K562 (cell line): ENCODE data around the gene ATCAY. TPM values are rescaled to one million over a fixed set of nuclear protein-coding genes. Genes with fewer than 3 reads are reported as not detected.

Source experiments
- ARHGAP35 ChIP-seq: fragments of 450-650 bp; IDR thresholded peaks from 2 replicates; pipeline ENCODE4 v1.6.1; 2018; ENCODE audit not compliant: partially characterized antibody
- BCOR ChIP-seq: fragments of 450-650 bp; IDR thresholded peaks from 2 replicates; pipeline ENCODE4 v1.6.1; 2016
- GATA2 ChIP-seq: sonication (generic); formaldehyde crosslinking; IDR thresholded peaks from 2 replicates; pipeline ENCODE4 v1.4.0; 2020; ENCODE audit warnings: mild to moderate bottlenecking, missing genetic modification reagents
- JUND ChIP-seq, 2 experiments: IDR thresholded peaks; 2 replicates in 1 of 2; 3 replicates in 1 of 2; pipeline ENCODE4 v1.6.1; 2011; ENCODE audit warnings: borderline replicate concordance in 2 of 2, low read depth in 2 of 2, low read length in 2 of 2, improper control_type of control experiment in 1 of 2, missing biosample characterization in 1 of 2, missing genetic modification characterization in 1 of 2, missing genetic modification reagents in 1 of 2
- MBD1 ChIP-seq: fragments of 250-450 bp; sonication (Bioruptor Pico); IDR thresholded peaks from 2 replicates; pipeline ENCODE4 v1.8.0; 2022; ENCODE audit warnings: inconsistent platforms
- RFX1 ChIP-seq: fragments of 450-650 bp; IDR thresholded peaks from 2 replicates; pipeline ENCODE4 v1.6.1; 2016; ENCODE audit warnings: mild to moderate bottlenecking, moderate library complexity
- SP2 ChIP-seq: IDR thresholded peaks from 2 replicates; pipeline ENCODE4 v1.6.1; 2011; ENCODE audit warnings: mild to moderate bottlenecking, low read depth, low read length, moderate library complexity; ENCODE audit not compliant: poor library complexity, severe bottlenecking; ENCODE audit errors: extremely low read depth
- SRF ChIP-seq, 2 experiments: fragments of 250-450, 450-650 bp in 1 of 2; sonication (Bioruptor Pico) in 1 of 2; sonication (generic) in 1 of 2; formaldehyde crosslinking; IDR thresholded peaks; 2 replicates each; pipeline versions ENCODE4 v1.5.0 to v1.5.1; 2020 to 2022; ENCODE audit warnings: mild to moderate bottlenecking in 1 of 2, missing genetic modification reagents in 1 of 2
- TCF7L2 ChIP-seq: fragments of 150-350 bp; IDR thresholded peaks from 2 replicates; pipeline ENCODE4 v1.6.1; 2016; ENCODE audit warnings: low read depth, mild to moderate bottlenecking, low read length, moderate library complexity
- VEZF1 ChIP-seq: fragments of 200-800 bp; sonication (Bioruptor generic); IDR thresholded peaks from 2 replicates; pipeline ENCODE4 v1.6.1; 2017; ENCODE audit warnings: missing genetic modification characterization, missing compliant biosample characterization
- ZNF224 ChIP-seq: sonication (generic); formaldehyde crosslinking; IDR thresholded peaks from 2 replicates; pipeline ENCODE4 v1.8.0; 2022; ENCODE audit warnings: mild to moderate bottlenecking, missing genetic modification reagents
- ZNF23 ChIP-seq: fragments of 250-450 bp; sonication (Bioruptor Pico); IDR thresholded peaks from 2 replicates; pipeline ENCODE4 v1.4.0; 2020; ENCODE audit warnings: mild to moderate bottlenecking
- ZNF76 ChIP-seq: fragments of 250-450 bp; sonication (Bioruptor Pico); IDR thresholded peaks from 2 replicates; pipeline ENCODE4 v1.4.0; 2020; ENCODE audit warnings: mild to moderate bottlenecking, moderate library complexity, borderline replicate concordance
- ZSCAN32 ChIP-seq: fragments of 450-650 bp; formaldehyde crosslinking; IDR thresholded peaks from 2 replicates; pipeline ENCODE4 v1.4.0; 2020; ENCODE audit warnings: mild to moderate bottlenecking, moderate library complexity
- polyA plus RNA-seq, 8 experiments: library from polyadenylated mRNA; depleted of rRNA in 4 of 8; stranded (reverse) in 5 of 8; unstranded in 3 of 8; fragments of >200 nt; fragmentation: Nextera tagmentation in 2 of 8; fragmentation: Illumina TruSeq in 1 of 8; extraction: Ambion mirVana in 2 of 8; extraction: Trizol in 1 of 8; gene quantifications; 2 replicates each; pipeline versions ENCODE4 v1.2.1 to v1.2.3, GENCODE V29; 2011 to 2014; ENCODE audit warnings: inconsistent platforms in 1 of 8, missing spikeins in 1 of 8
- total RNA-seq, 7 experiments: library from RNA; depleted of rRNA in 6 of 7; stranded (reverse); fragments of >200 nt in 6 of 7; fragmentation: Illumina TruSeq in 2 of 7; extraction: Trizol in 2 of 7; gene quantifications; 2 replicates each; pipeline versions ENCODE4 v1.2.1 to v1.2.3, GENCODE V29; 2011 to 2021; ENCODE audit warnings: low replicate concordance in 1 of 7

Gene ATCAY
- total and polyA plus RNA-seq, 9 of the 15 experiments (the other 6 are each of a cell fraction or from before 2014, with no cell fraction given): not detected

- no peak for TF ChIP-seq RFX1
- TF ChIP-seq ZSCAN32 (CRISPR knock-in tag): no peak
- TF ChIP-seq ZNF224: no peak
- TF ChIP-seq JUND (IDR thresholded peaks at IDR 0.05; ENCODE audit: borderline replicate concordance, low read depth, low read length): peak; percentile 59
- no peak; the same call in 2 of the 3 replicates for TF ChIP-seq JUND (tag; IDR thresholded peaks at IDR 0.05; ENCODE audit: borderline replicate concordance, low read depth, low read length)
- TF ChIP-seq ZNF76 (CRISPR knock-in tag): no peak
- TF ChIP-seq SP2: peak; percentile 90
- no peak for TF ChIP-seq TCF7L2
- TF ChIP-seq SRF (CRISPR knock-in tag; IDR thresholded peaks at IDR 0.05): 0 out of 4 replicates have a peak, but pooled peaks of 1 of the 2 experiments have one; percentile 58
- peak; percentile 83 for TF ChIP-seq VEZF1 (CRISPR knock-in tag)
- no peak for TF ChIP-seq MBD1 (CRISPR knock-in tag)
- TF ChIP-seq ZNF23: no peak
- TF ChIP-seq ARHGAP35: no peak
- TF ChIP-seq GATA2 (CRISPR knock-in tag): no peak
- no peak for TF ChIP-seq BCOR
Observed at GRCh38 chr19:3970808-3971598, 90.5 kb downstream of the ATCAY start, which contains the start of gene DAPK3 (continued).
